Measurements from ENCODE around the gene SOS1.
A peak's percentile ranks its signal among the peaks of the same experiment; 100 is the strongest.
"Not testable (repeated sequence)": the region's sequence is repeated elsewhere in the genome, so short reads cannot be mapped to it uniquely, and the experiment has no call there.

SOS1 gene

GRCh38 chr2:39120771-39121522 is at the start of gene SOS1:
Gene SOS1 (minus strand): TSS chr2:39121051. CDS start chr2:39120422, 629 bp downstream.
- DNase-seq (ENCODE audit: low read depth) = peak; percentile 78

DNA sequence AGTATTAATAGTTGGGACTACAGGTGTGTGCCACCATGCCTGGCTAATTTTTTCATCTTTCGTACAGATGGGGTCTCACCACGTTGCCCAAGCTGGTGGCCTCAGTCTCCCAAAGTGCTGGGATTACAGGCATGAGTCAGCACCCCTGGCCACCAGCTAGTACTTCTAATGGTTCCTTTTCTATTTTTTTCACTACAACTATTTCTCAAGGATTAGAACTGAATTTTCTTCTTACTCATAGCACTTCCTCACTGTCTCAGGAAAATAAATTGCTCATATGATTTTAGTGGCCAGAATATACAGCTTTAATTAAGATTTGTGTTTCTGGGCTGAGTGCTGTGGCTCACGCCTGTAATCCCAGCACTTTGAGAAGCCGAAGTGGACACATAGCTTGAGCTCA is 43.2 kb upstream of the SOS1 start:
- DNase-seq (ENCODE audit: low read depth) = no peak

DNA sequence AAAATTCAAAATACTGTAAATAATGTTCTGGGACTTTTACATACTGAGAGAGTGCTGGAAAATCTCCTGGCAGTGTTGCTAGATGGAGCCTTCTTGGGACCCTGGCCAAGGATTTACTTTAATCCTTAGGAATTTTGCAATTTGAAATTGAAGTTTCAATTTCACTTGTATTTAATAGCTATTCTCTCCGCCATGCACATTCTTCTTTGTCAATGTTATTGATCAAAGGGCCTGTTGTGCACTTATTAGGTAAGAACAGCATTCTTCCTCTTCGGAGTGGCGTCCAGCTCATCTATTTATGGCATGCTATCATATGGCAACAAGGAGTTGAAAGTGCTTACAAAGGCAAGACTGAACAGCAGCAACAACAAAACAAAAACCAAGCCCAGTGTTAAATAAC is 40.1 kb upstream of the SOS1 start:
- DNase-seq (ENCODE audit: low read depth) = no peak

- DNase-seq (ENCODE audit: low read depth) = no peak
These were observed 38.4 kb upstream of the SOS1 start for GRCh38 chr2:39159283-39159682.

DNA sequence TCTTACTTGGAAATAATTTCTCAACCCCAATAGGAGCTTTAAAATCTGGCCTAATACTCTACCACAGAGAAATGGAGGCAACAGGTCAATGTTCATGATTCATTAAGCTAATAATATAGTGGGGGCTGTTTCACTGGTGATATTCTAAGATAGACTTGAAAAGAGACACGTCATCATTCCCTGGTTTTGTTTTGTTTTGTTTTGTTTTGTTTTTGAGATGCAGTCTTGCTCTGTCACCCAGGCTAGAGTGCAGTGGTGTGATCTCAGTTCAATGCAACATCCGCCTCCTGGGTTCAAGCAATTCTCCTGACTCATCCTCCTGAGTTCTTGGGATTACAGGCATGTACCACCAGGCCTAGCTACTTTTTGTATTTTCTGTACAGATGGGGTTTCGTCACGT is 37.5 kb upstream of the SOS1 start:
- DNase-seq (ENCODE audit: low read depth) = no peak

- DNase-seq (ENCODE audit: low read depth) = no peak
These were observed 36.0 kb upstream of the SOS1 start for GRCh38 chr2:39156846-39157245.

DNA sequence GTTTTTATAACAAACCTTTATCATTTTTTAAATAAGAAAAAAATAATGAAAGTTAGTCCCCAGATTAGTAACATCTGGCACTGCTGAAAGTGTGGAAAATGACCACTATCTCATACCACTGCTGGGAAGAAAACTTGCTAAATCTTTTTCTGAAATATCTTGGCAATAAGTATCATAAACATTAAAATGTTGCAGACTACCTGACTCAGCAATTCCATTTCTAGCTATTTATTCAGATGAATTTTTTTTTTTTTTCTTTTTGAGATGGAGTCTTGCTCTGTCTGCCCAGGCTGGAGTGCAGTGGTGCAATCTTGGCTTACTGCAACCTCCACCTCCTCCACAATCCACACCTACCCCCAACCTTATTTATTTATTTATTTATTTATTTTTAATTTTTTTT is 35.3 kb upstream of the SOS1 start:
- DNase-seq (ENCODE audit: low read depth) = no peak

- DNase-seq (ENCODE audit: low read depth) = not testable (repeated sequence)
These were observed 34.7 kb upstream of the SOS1 start for GRCh38 chr2:39155573-39155972.

DNA sequence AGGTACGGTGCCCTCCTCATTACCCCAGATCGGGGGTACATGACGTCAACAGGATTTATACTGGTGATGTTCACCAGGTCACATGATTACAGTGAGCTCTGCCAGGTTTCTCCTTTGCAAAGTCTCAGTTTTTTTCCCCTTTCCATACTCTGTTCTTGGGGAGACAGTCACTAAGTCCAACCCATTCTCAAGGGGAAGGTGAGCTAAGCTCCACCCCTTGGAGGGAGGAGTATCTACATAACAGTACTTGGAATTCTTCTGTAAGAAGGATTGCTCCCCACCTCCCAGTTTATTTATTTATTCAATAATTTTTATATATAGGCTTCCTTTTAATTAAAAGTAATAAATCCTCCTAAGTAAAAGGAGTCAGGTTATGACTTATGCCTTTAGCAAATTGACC is 34.1 kb upstream of the SOS1 start:
- DNase-seq (ENCODE audit: low read depth) = no peak

- DNase-seq (ENCODE audit: low read depth) = peak; percentile 30
These were observed 32.5 kb upstream of the SOS1 start for GRCh38 chr2:39153312-39153711.

- no peak for DNase-seq (ENCODE audit: low read depth)
These were observed 31.7 kb upstream of the SOS1 start for GRCh38 chr2:39152504-39152903.

DNA sequence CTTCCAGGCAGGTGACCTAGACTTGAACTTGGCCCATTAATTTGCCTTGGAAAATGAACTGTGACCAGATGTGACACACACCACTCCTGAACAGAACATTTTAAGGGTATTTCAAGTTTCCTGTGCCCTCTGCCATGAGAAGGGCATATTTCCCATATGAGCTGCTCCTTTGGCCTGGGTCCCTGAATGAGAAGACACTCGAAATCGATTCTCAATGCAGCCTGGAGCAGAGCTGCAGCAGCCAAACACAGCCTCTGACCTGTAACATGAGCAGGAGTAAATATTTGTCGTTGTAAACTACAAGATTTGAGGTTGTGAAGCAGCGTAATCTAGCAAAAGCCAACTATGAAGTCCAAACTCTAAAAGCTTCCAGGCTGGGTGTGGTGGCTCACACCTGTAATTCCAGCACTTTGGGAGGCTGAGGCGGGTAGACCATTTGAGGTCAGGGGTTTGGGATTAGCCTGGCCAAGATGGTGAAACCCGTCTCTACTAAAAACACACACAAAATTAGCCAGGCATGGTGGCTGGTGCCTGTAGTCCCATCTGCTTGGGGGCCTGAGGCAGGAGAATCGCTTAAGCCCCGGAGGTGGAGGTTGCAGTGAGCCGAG is 30.1 kb upstream of the SOS1 start:
- no peak for DNase-seq (ENCODE audit: low read depth)

- no peak for DNase-seq (ENCODE audit: low read depth)
These were observed 29.3 kb upstream of the SOS1 start for GRCh38 chr2:39150102-39150562.

DNA sequence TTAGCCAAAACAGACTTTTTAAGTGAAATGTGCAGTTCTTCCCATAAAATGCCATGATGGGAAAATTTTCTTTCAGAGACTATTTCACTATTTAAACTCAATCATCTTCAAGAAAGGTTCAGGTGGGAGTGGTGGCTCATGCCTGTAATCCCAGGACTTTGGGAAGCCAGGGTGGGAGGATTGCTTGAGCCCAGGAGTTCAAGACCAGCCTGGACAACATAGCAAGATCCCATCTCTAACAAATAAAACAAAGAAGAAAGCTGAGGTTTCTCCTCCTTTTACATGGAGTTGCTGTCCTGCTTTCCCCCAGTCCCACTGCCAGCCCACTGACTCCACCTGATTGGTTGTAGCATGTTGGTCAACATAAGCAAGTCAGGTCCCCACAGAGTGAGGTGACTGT is 25.8 kb upstream of the SOS1 start:
- no peak for DNase-seq (ENCODE audit: low read depth)

DNA sequence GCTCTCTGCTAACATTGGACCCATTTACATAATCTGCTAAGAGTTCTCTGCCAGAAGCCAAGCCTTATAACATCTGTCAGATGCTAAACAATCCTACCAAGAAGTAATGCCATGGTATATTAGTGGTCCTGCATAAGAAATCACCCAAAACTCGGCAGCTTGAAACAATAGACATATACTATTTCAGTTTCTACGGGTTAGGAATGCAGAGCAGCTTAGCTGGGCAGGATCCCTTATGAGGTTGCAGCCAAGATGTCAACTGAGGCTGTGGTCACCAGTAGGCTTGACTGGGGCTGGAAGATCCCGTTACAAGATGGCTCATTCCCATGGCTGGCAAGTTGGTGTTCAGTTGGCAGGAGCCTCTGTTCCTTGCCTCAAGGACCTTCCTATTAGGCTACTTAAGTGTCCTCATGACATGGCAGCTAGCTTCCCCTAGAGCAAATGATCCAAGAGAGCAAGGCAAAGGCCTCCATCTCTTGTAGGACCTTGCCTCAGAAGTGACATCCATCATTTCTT is 25.1 kb upstream of the SOS1 start:
- DNase-seq (ENCODE audit: low read depth) = no peak

GRCh38 chr2:39144416-39144815 is 23.6 kb upstream of the SOS1 start:
- DNase-seq (ENCODE audit: low read depth) = no peak

- DNase-seq (ENCODE audit: low read depth) = no peak
These were observed 22.2 kb upstream of the SOS1 start for GRCh38 chr2:39142904-39143605.

DNA sequence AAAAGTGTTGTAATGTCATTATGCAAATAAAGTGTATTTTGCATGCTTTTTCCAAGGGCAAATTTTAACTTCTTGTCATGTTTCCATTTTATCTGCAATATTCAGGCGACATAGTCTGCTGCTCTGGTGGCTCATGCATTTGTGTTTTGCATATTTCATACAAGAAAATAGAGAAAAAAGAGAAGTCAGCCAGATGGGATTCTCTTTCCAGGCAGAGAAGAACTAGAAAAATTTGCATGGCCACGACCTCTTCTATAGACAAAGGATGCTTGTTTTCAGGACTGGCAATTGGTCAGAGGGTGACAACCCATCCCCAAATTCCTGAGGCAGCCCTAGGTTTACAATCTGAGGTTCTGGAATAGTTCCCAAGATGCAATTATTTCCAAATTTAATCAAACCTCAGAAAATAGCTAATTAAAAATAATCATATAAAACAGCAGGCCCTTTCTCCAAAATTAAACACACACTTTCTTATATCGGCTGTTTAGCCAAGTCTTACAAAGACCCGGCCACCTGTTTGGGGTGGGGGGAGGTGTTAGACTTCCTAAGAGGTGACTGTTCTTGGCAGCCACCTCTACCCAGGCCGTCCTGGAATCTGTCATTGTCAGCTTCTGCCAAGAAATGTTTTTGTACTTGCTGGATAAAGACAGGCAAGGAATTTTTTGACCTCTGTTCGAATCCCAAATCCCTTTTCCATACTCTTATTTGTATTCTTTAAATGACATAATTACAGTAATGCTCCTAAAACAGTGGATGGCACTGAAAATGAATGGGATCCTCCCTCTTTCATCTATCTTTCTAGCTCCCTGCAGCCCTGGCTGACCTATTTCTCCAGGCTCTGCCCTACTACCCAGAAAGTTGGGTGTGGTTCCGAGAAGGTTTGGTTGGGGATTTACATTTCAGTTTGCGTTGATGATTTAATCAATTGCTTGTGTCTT is 20.8 kb upstream of the SOS1 start:
- DNase-seq (ENCODE audit: low read depth) = no peak

DNA sequence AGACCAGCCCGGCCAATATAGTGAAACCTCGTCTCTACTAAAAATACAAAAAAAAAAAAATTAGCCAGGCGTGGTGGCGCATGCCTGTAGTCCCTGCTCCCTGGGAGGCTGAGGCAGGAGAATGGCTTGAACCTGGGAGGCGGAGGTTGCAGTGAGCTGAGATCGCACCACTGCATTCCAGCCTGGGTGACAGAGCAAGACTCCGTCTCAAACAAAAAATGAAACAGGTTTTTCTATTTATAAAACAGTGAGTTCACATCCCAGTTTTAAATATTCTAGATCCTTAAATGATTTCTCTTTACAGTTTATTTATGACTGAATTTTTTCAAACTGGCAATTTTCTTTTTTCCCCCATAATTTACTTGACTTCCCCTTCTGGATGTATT is 20.1 kb upstream of the SOS1 start:
- not testable (repeated sequence) for DNase-seq (ENCODE audit: low read depth)

DNA sequence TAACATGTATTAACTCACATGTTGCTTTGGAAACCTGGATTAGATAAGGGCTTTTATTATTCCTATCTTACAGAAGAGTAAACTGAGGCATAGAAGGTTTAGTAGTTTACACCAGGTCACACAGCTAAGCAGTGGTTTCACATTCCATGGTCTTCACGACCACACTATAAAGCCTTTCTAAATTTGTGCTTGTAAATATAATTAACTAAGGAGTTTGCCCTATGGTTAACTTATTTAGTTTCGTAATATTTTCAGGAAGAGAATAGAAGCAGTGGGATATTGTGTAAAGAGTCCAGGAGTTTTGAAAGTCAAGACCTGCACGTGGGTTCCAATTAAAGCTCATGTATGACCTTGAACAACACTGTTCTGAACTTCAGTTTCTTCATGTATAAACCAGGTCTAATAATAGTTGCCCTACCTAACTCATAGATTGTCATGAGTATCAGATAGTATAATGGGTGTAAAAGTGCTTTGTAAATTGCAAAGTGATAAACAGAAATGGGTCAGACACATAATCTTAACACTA is 19.5 kb upstream of the SOS1 start:
- DNase-seq (ENCODE audit: low read depth) = no peak

GRCh38 chr2:39139511-39140237 is 18.8 kb upstream of the SOS1 start:
- DNase-seq (ENCODE audit: low read depth) = no peak

Measured in HS-5 (cell line).